Measurements from ENCODE around the gene FAM163B.

GRCh38 chr9:133566382-133566781 lies 42.8 kb downstream of the FAM163B start:
- TF ChIP-seq CTCF (IDR thresholded peaks at IDR 0.05), result no peak
- no peak for TF ChIP-seq YY1 (IDR thresholded peaks at IDR 0.05; ENCODE audit: low read depth)
- no peak for TF ChIP-seq POLR2AphosphoS5 (IDR thresholded peaks at IDR 0.05; ENCODE audit: low read depth, low read length)
- TF ChIP-seq CHD2 (IDR thresholded peaks at IDR 0.05; ENCODE audit: low read length, partially characterized antibody), result no peak
- no peak for TF ChIP-seq EZH2phosphoT487 (IDR thresholded peaks at IDR 0.05; ENCODE audit: borderline replicate concordance, low read depth)
- no peak for TF ChIP-seq EP300 (IDR thresholded peaks at IDR 0.05; ENCODE audit: borderline replicate concordance in 1 of 2, low read depth in 1 of 2, low read length in 1 of 2)
- TF ChIP-seq RXRA (IDR thresholded peaks at IDR 0.05; ENCODE audit: borderline replicate concordance, low read depth), result no peak
- TF ChIP-seq TCF12 (IDR thresholded peaks at IDR 0.05), result no peak

Data from SK-N-SH (cell line).